Astrocyte of the cerebellum (primary cell): ENCODE data around the gene DLG2.
"Not testable (repeated sequence)": the region's sequence is repeated elsewhere in the genome, so short reads cannot be mapped to it uniquely, and the experiment has no call there.

Source experiments
- DNase-seq: peaks from one replicate; pipeline ENCODE4 v3.0.0-alpha.2; 2011; ENCODE audit warnings: low read depth
- H3K4me3 ChIP-seq: 2 replicates; pipeline ENCODE4 v1.5.1; 2011; ENCODE audit warnings: mild to moderate bottlenecking, low read depth, low read length, moderate library complexity
- CTCF ChIP-seq: IDR thresholded peaks from 2 replicates; pipeline ENCODE4 v1.5.1; 2012; ENCODE audit warnings: low read length, low read depth, moderate library complexity, mild to moderate bottlenecking; ENCODE audit errors: missing control alignments
- in situ Hi-C: cut with HindIII; loops from 2 replicates; pipeline ENCODE4 v1.10.0; 2017; ENCODE audit warnings: low sequenced_read_pairs

DLG2 gene

GRCh38 chr11:83449338-83449913 is 2177.7 kb downstream of the DLG2 start:
- no peak overlapping the region for H3K4me3 ChIP-seq
- in situ Hi-C loops = no loop called here
- DNase-seq = no peak

DNA sequence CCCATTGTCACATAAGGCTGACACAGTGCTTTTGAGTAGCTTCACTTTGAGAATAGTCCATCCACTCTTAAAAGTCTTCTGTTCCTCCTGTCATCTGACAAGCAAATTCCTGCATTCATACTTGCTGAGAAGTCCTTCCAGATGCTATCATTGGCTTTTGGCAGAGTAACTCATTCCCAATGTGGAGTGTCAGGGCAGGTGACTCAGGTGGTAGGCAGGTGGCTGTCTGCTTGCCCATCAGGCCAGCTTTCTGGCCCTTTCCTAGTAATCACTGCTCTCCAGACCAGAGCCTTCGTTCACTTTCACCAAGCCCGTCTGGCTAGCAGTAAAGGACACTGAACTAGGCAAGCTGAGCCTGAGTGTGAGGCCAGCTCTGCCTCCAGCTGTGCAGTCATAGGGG is 2178.5 kb downstream of the DLG2 start:
- in situ Hi-C loops = no loop called here
- no peak for TF ChIP-seq CTCF
- no peak overlapping the region for H3K4me3 ChIP-seq
- no peak for DNase-seq

More at GRCh38 chr11:83449338-83449913, 2177.7 kb downstream of the DLG2 start:
- no peak for TF ChIP-seq CTCF

DNA sequence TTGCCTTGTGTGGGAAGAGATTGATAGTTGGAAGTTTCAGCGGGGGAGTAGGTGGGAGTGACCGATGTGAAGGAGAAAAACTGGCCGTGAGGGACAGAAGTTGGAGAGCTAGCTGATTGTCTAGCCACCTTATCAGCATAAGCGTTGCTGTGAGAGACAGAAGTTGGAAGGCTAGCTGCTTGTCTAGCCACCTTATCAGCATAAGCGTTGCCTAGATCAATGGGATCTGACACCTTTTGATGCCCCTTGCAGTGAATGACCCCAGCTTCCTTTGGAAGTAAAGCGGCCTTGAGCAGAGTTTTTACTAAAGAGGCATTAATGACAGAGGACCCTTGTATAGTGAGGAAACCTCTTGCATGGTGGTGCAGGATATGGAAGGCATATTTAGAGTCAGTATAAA is 2183.3 kb downstream of the DLG2 start:
- H3K4me3 ChIP-seq, DNase-seq, in situ Hi-C loops: not testable (repeated sequence)

- in situ Hi-C loops = no loop called here
- DNase-seq = no peak
- TF ChIP-seq CTCF = no peak
These were observed 2185.5 kb downstream of the DLG2 start for GRCh38 chr11:83441601-83442000.

GRCh38 chr11:83441171-83441570 is 2186.0 kb downstream of the DLG2 start:
- no peak overlapping the region for H3K4me3 ChIP-seq
- in situ Hi-C loops = no loop called here
- TF ChIP-seq CTCF = no peak
- DNase-seq = no peak

More at GRCh38 chr11:83441601-83442000, 2185.5 kb downstream of the DLG2 start:
- no peak overlapping the region for H3K4me3 ChIP-seq

DNA sequence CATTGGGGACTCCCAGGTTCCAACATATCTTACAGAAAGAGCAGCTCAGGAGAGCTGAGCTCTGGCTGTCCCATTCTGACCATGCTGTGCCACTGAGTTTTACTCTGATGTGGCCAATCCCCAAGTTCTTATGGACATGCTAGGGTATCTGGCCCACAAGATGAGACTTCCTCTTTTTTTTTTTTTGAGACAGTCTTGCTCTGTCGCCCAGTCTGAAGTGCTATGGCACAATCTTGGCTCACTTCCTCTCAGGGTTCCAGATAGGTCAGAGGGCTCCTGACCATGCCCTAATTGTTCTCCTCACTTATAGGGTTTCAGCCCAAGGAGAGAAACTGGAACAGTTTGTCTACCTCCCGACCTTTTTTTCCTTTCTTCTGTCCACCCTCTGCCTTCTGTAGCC is 2188.7 kb downstream of the DLG2 start:
- in situ Hi-C loops = no loop called here
- H3K4me3 ChIP-seq = no peak overlapping the region
- no peak for TF ChIP-seq CTCF

GRCh38 chr11:83437939-83438338 is 2189.2 kb downstream of the DLG2 start:
- in situ Hi-C loops = no loop called here
- H3K4me3 ChIP-seq = no peak overlapping the region
- no peak for DNase-seq
- no peak for TF ChIP-seq CTCF

More for the DNA sequence above, 2188.7 kb downstream of the DLG2 start:
- DNase-seq = no peak
